Measurements from ENCODE around the gene UTS2. TPM values are rescaled to one million over a fixed set of nuclear protein-coding genes. Genes with fewer than 3 reads are reported as not detected.

UTS2 gene
- total RNA-seq, 4 donors from 2014 or later, result 9.1 TPM; not detected in 3

DNA sequence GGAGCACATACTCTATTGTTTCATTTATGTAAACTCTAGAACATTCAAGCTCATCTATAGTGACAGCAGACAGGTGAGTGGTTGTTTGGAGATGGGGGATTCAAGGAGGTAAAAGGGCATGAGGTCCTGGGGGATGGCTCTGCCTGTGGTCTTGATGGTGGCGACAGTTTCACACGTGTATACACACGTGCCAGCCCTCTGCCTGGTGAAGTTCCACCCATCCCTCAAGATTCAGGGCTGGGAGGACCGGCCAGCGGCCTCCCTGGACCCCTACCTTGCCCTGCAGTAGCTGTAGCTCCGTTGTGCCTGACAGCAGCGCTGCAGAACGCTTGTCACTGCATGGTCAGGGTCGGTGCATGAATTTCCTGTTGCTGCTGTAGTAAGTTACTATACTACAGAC lies 38.9 kb upstream of the UTS2 start:
- no peaks in the 10 kb centered on the region for H3K36me3 ChIP-seq
- DNase-seq, result no peak
- H3K4me3 ChIP-seq, result no peak overlapping the region
- H3K4me1 ChIP-seq, result no peaks in the 10 kb centered on the region
- H3K9me3 ChIP-seq, result no peaks in the 10 kb centered on the region
- H3K27ac ChIP-seq, result no peak overlapping the region
- H3K27me3 ChIP-seq, result no peaks in the 10 kb centered on the region
- no peak for TF ChIP-seq POLR2A (IDR thresholded peaks at IDR 0.05)
- TF ChIP-seq, protein P1, sequence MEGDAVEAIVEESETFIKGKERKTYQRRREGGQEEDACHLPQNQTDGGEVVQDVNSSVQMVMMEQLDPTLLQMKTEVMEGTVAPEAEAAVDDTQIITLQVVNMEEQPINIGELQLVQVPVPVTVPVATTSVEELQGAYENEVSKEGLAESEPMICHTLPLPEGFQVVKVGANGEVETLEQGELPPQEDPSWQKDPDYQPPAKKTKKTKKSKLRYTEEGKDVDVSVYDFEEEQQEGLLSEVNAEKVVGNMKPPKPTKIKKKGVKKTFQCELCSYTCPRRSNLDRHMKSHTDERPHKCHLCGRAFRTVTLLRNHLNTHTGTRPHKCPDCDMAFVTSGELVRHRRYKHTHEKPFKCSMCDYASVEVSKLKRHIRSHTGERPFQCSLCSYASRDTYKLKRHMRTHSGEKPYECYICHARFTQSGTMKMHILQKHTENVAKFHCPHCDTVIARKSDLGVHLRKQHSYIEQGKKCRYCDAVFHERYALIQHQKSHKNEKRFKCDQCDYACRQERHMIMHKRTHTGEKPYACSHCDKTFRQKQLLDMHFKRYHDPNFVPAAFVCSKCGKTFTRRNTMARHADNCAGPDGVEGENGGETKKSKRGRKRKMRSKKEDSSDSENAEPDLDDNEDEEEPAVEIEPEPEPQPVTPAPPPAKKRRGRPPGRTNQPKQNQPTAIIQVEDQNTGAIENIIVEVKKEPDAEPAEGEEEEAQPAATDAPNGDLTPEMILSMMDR (IDR thresholded peaks at IDR 0.05), result no peak

DNA sequence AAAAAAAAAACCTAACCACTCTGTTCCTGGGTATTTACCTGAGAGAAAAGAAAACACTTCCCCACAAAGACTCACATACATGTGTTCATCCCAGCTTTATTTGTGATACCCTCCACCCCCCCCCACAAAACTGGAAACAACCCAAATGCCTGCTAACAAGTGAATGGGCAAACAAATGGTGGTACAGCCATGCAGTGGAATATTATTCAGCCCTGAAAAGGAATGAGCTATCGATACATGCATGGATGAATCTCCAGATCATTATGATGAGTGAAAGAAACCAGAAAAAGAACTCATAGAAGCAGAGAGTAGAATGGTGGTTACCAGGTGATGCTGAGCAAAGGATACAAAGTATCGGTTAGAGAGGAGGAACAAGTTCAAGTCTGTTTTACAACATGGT lies 38.0 kb upstream of the UTS2 start:
- H3K4me1 ChIP-seq, result no peaks in the 10 kb centered on the region
- H3K36me3 ChIP-seq, result no peaks in the 10 kb centered on the region
- H3K9me3 ChIP-seq, result no peaks in the 10 kb centered on the region
- no peak overlapping the region for H3K4me3 ChIP-seq
- no peak overlapping the region for H3K27ac ChIP-seq
- H3K27me3 ChIP-seq, result no peaks in the 10 kb centered on the region
- DNase-seq, result no peak
- TF ChIP-seq, protein P1 (IDR thresholded peaks at IDR 0.05), result no peak
- no peak for TF ChIP-seq POLR2A (IDR thresholded peaks at IDR 0.05)

DNA sequence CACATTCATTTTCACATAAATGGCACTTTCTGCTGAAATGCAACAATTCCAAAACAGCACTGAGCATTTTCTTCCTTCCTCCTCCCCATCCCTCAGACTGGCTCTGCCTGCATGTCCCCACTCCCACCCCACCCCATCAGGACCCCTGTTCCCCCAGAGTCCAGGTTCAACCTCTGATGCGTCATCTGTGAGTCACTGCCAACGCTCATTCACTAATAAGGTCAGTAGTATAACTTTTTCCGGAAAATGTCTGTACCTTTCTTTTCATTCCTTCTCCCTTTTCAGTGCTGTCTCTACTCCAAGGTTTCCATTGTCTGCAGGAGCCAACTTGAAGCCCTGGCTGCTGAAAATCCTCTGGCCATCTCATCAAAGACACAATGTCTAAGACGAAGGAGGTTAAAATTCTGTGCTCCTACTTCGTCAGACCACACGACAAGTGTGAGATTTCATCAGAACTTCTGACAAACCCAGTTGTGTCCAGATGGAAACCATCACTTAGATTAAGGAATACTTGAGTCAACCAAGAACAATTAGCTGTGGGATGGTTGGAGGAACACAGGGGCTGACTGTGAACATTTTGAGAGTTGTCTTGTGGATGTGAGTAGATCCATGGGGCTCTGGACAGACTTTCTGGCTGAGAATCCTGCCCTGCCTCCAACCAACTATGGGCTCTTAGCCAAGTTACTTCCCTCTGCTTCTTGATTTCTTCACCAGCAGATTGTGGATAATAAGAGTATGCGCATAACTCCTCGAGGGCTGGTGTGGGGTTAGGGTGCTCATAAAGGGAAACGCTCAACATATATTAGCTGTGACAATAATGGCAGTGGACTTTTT lies 35.6 kb upstream of the UTS2 start:
- no peak overlapping the region for H3K27ac ChIP-seq
- DNase-seq, result no peak
- no peak for TF ChIP-seq POLR2A (IDR thresholded peaks at IDR 0.05)
- TF ChIP-seq, protein P1 (IDR thresholded peaks at IDR 0.05), result no peak
- H3K4me3 ChIP-seq, result no peak overlapping the region
- no peaks in the 10 kb centered on the region for H3K9me3 ChIP-seq
- no peaks in the 10 kb centered on the region for H3K36me3 ChIP-seq
- H3K27me3 ChIP-seq, result no peaks in the 10 kb centered on the region
- H3K4me1 ChIP-seq, result no peaks in the 10 kb centered on the region

DNA sequence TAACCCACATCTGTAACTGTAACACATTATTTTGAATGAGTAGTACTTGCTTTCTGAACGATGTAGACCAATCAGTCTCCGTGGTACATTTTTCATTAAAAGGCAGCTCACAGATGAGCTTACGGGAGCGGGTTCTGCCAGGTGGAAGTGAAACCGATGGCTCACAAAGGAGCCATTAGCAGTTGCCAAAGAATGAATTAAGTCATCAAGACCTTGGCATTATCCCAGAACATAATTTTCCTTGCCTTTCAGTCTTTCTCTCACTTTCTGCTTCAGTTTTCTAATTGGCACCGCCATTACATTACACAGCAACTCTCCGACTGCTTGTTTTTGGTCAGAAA lies 33.5 kb upstream of the UTS2 start:
- H3K9me3 ChIP-seq, result no peaks in the 10 kb centered on the region
- H3K4me1 ChIP-seq, result no peaks in the 10 kb centered on the region
- no peak for TF ChIP-seq POLR2A (IDR thresholded peaks at IDR 0.05)
- TF ChIP-seq, protein P1 (IDR thresholded peaks at IDR 0.05), result no peak
- peak overlapping the region in 1 of 4 donors; percentile 31 for H3K4me3 ChIP-seq
- no peaks in the 10 kb centered on the region for H3K27me3 ChIP-seq
- H3K36me3 ChIP-seq, result no peaks in the 10 kb centered on the region
- no peak for DNase-seq
- no peak overlapping the region for H3K27ac ChIP-seq

DNA sequence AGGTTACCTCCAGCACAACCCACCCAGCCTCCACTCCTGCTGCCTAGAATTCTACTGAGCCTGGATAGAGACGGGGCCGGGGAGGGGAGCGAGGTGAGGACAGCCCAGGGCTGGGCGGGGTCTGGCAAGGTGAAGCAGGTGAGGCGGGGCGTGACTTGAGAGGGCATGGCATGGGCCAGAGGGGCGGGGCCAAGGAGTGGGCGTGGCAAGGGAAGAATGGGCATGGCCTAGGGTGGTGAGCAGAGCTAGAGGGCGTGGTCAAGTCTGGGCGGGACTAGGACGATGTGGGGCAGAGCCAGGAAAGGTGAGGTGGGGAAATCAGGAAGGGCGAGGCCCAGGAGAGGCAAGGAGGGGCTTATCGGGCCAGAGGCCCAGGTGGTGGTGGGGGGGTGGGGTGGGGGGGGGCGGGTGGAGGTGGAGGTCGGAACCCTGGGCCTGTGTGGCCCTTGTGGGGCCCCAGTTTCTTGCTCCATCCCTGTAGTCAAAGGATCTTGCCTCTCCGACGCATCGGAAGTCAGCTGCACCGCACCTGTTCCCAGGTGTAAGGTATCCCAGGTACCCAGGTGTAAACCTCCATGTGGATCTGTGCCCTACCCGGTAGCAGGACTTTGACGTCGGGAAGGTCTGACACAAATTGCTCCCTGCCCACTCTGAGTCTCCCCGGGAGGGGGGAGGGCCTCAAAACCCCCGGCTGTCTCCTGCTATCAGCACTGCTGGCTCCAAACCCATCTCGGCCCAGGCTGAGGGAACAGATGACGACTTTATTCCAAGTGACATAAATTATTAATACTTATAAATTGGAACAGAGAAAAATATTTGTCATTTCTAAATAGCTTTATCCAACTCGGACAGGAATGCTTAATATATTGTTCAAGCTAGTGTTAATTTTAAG lies 32.9 kb upstream of the UTS2 start:
- Histone ChIP-seq H3K27ac (peak overlapping the region in 1 of 4 donors; percentile 42), H3K9me3 (no peaks in the 10 kb centered on the region), H3K27me3 (no peaks in the 10 kb centered on the region), H3K4me1 (no peaks in the 10 kb centered on the region), H3K36me3 (no peaks in the 10 kb centered on the region), H3K4me3 (peak overlapping the region in 2 of 4 donors; percentile 31 to 41)
- DNase-seq, result peak in 2 of 3 donors; percentile 91 to 94
- TF ChIP-seq, protein P1 (IDR thresholded peaks at IDR 0.05), result no peak
- TF ChIP-seq POLR2A (IDR thresholded peaks at IDR 0.05), result no peak
